ES-I3 (cell line): Measurements from ENCODE around the gene SRCIN1.
"Not testable (repeated sequence)": the region's sequence is repeated elsewhere in the genome, so short reads cannot be mapped to it uniquely, and the experiment has no call there.

Experiments
- H3K36me3 ChIP-seq: 2 replicates; pipeline ENCODE4 v1.6.1; 2013; ENCODE audit warnings: mild to moderate bottlenecking, low read length, control low read depth, moderate library complexity; ENCODE audit not compliant: insufficient read depth
- H3K4me1 ChIP-seq: 2 replicates; pipeline ENCODE4 v1.6.1; 2013; ENCODE audit warnings: mild to moderate bottlenecking, control low read depth, low read length; ENCODE audit not compliant: insufficient read depth
- H3K9ac ChIP-seq: 2 replicates; pipeline ENCODE4 v1.6.1; 2013; ENCODE audit warnings: low read depth, mild to moderate bottlenecking, low read length, moderate library complexity
- H3K9me3 ChIP-seq: 2 replicates; pipeline ENCODE4 v1.6.1; 2013; ENCODE audit warnings: mild to moderate bottlenecking, low read length, moderate library complexity; ENCODE audit not compliant: control insufficient read depth, insufficient read depth

The SRCIN1 gene

GRCh38 chr17:38508954-38509771, 96.6 kb downstream of the SRCIN1 start:
- no peaks in the 10 kb centered on the region; the same call in 1 of the 2 replicates for H3K36me3 ChIP-seq
- H3K9me3 ChIP-seq = no peaks in the 10 kb centered on the region
- H3K9ac ChIP-seq = peak overlapping the region; percentile 23; the same call in 1 of the 2 replicates
- peaks cover 25% of the 10 kb centered on the region for H3K4me1 ChIP-seq

- peak overlapping the region; percentile 23; the same call in 1 of the 2 replicates for H3K9ac ChIP-seq
- peaks cover 25% of the 10 kb centered on the region for H3K4me1 ChIP-seq
- no peaks in the 10 kb centered on the region; the same call in 1 of the 2 replicates for H3K36me3 ChIP-seq
- H3K9me3 ChIP-seq = no peaks in the 10 kb centered on the region
Measured at GRCh38 chr17:38508570-38508950, 97.2 kb downstream of the SRCIN1 start.

GRCh38 chr17:38507921-38508569, 97.7 kb downstream of the SRCIN1 start:
- Histone ChIP-seq H3K4me1 (peaks cover 25% of the 10 kb centered on the region), H3K36me3 (no peaks in the 10 kb centered on the region; the same call in 1 of the 2 replicates), H3K9me3 (no peaks in the 10 kb centered on the region), H3K9ac (no peak overlapping the region)

DNA sequence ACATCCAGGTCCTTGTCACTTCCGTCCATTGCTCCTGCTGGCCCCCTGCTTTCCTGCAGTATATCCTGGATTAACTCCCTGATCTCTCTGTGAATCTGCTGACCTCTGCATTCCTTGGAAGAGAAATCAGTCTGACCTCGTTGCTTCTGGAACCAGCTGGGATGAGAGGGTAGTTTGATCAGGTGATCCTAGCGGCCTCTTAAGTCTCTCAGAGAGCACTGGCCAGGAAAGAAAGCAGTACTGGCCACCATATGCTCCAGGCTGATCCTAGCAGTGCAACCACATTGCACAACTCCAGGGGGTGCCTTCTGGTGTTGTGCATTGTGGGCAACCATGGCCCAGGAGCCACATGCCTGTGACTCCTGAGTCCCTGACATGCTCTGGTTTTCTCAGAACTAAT, 98.3 kb downstream of the SRCIN1 start:
- Histone ChIP-seq H3K9ac (no peak overlapping the region), H3K9me3 (no peaks in the 10 kb centered on the region), H3K4me1 (peaks cover 25% of the 10 kb centered on the region), H3K36me3 (peaks cover 2% of the 10 kb centered on the region; the same call in 1 of the 2 replicates)

GRCh38 chr17:38504216-38504615, 101.5 kb downstream of the SRCIN1 start:
- no peaks in the 10 kb centered on the region for H3K9me3 ChIP-seq
- H3K9ac ChIP-seq = no peak overlapping the region
- peaks cover 9% of the 10 kb centered on the region for H3K36me3 ChIP-seq
- H3K4me1 ChIP-seq = peaks cover 15% of the 10 kb centered on the region

DNA sequence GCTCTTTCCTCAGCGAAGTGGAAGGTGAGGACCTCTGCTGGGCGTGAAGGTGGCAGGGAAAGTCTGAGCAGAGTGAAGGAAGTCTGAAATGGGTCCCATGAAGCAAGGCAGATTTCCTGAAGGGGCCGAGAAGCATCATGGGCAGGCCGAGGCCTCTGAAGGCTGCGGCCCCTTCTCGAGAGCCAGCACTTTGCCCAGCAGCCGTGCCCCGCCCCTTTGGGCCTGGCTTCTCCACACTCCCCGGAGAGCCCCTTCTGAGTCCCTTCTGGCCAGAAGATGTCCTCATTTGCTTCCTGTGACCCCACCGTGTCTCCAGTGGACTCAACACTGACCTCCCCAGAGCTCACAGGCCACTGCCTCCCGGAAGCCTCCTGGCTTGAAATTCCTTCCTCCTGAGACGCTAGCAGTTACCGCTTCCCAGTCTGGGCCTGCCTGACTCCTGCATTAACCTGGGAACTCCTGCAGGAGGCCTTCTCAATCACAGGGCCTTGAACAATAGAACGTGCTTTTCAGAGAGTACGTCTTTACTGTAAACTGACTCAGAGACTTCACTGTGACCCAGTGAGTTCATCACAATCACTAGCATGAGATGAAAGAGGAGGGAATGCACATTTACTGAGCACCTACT, 102.4 kb downstream of the SRCIN1 start:
- peaks cover 11% of the 10 kb centered on the region for H3K4me1 ChIP-seq
- H3K9me3 ChIP-seq, H3K9ac ChIP-seq, H3K36me3 ChIP-seq: not testable (repeated sequence)

GRCh38 chr17:38501718-38502117, 104.0 kb downstream of the SRCIN1 start:
- H3K4me1 ChIP-seq, H3K9me3 ChIP-seq, H3K36me3 ChIP-seq, H3K9ac ChIP-seq: not testable (repeated sequence)

GRCh38 chr17:38499230-38499629, 106.5 kb downstream of the SRCIN1 start:
- H3K9ac ChIP-seq, H3K9me3 ChIP-seq, H3K4me1 ChIP-seq, H3K36me3 ChIP-seq: not testable (repeated sequence)

- Histone ChIP-seq H3K9me3 (no peaks in the 10 kb centered on the region), H3K36me3 (peaks cover 9% of the 10 kb centered on the region), H3K4me1 (no peaks in the 10 kb centered on the region), H3K9ac (no peak overlapping the region)
Measured at GRCh38 chr17:38498353-38498752, 107.4 kb downstream of the SRCIN1 start.

DNA sequence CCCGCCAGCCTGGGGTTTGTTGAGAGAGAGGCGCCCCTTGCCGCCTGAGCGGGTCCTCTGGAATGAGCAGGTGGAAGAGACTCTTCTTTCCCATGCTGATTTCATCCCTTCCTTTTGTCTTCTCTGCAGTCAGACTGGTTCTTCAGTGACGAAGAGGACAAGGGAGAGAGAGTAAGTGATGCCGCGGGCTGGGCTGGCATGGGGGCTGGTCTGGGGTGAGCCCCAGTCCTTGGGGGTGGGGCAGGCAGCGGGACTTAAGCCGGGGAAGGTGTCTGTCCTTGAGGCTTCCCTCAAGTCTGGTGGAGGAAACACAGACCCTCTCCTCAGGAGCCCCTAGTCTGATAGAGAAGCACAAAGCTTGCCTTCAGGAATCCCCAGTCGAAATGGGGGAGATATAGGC, 108.1 kb downstream of the SRCIN1 start:
- H3K9ac ChIP-seq, H3K4me1 ChIP-seq, H3K9me3 ChIP-seq: not testable (repeated sequence)
- H3K36me3 ChIP-seq = peaks cover 13% of the 10 kb centered on the region

DNA sequence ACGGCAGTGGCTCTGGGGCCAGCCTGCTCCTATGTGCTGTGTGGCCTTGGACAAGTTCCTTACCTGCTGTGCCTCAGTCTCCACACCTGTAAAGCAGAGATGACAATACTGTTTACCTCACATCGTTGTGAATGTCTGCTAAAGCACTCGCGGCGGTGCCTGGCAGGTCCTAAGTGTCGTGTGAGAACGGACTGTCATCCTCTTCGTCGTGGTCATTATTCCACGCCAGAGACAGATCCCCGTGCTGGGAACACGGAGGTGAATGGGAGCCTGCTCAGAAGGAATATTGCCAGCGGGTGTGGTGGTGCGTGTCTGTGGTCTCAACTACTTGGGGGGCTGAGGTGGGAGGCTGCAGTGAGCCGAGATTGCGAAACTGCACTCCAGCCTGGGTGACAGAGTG, 111.6 kb downstream of the SRCIN1 start:
- H3K36me3 ChIP-seq, H3K9ac ChIP-seq, H3K9me3 ChIP-seq, H3K4me1 ChIP-seq: not testable (repeated sequence)

DNA sequence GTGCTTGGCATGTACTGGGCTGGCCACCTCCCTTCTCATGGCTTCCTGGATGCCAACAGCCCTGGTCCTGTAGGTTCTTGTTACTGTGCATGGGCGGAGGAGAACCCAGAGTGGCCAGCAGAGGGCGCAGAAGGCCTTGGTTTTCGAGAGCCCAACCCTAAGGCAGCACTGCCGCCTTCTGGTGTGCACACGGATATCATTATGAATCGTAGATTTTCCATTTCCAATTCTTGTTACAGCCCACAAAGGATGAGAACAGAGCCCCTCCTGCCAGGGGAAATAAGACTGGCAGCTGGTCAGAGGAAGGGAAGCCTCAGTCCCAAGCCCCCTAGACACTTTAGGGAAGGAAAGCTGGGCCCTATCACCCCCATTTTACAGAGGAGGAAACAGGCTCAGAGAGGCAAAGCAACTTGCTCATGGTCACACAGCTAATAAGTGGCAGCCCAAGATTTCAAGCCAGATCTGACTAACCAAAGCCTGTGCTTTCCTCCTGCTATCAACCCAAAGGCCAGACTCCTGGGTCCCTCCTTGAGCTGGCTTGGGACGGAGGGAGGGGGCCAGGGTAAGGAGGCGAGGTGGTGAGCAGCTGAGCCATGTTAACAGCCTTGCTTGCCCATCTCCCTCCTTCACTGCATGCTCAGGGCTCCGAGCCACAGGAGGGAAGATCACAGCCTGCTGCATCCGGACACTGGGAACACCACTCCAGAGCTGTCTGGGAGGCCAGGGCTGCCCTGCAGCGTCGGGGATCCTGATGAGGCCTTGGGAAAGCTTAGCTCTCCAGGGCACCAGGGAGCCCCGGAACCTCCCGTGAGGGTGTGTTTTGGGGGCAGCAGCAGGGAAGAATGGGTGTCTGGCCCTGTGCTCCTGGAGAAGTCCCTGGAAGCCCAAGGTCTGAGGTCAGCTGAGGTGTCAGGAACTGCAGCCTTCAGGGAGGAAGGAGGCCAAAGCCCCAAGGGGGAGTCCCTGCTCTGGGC, 113.4 kb downstream of the SRCIN1 start:
- not testable (repeated sequence) for H3K9ac ChIP-seq, H3K9me3 ChIP-seq, H3K4me1 ChIP-seq, H3K36me3 ChIP-seq

- H3K9me3 ChIP-seq, H3K9ac ChIP-seq, H3K36me3 ChIP-seq, H3K4me1 ChIP-seq: not testable (repeated sequence)
Measured at GRCh38 chr17:38491346-38492066, 114.2 kb downstream of the SRCIN1 start.
